MM.1S (cell line): ENCODE data around the gene ACO1.

Experiments used
- CTCF ChIP-seq: fragments of 300-600 bp; sonication (generic); IDR thresholded peaks from 2 replicates; pipeline ENCODE4 v1.5.1; 2016; ENCODE audit warnings: antibody characterized with exemption, low read length, mixed read lengths
- EZH2phosphoT487 ChIP-seq: fragments of 300-600 bp; sonication (generic); IDR thresholded peaks from 2 replicates; pipeline ENCODE4 v1.6.1; 2018; ENCODE audit warnings: antibody characterized with exemption, low read length

GRCh38 chr9:32501868-32502267 is 117.4 kb downstream of the ACO1 start:
- TF ChIP-seq CTCF (no peak), EZH2phosphoT487 (no peak)
